H1 (cell line): ENCODE results near the gene THOP1. TPM values are rescaled to one million over a fixed set of nuclear protein-coding genes. Genes with fewer than 3 reads are reported as not detected.

Source experiments
- CTCF ChIA-PET: fragments of 300-600 bp; sonication (Branson Sonifier 250); formaldehyde crosslinking; loops from one replicate; lab custom pipeline; 2021; ENCODE audit not compliant: partially characterized antibody; lab: Charles Lee
- POLR2A ChIA-PET: fragments of 300-600 bp; sonication (Branson Sonifier 250); formaldehyde crosslinking; loops from one replicate; lab custom pipeline; 2021; ENCODE audit warnings: inconsistent platforms; ENCODE audit not compliant: partially characterized antibody; lab: Charles Lee
- DNase-seq, 2 experiments: peaks; one replicate each; pipeline versions ENCODE4 v3.0.0 to v3.0.0-alpha.2; 2010 to 2022; ENCODE audit warnings: low spot score in 2 of 2, low read depth in 1 of 2, mixed read lengths in 1 of 2
- FAIRE-seq: peaks from 2 replicates; lab custom pipeline; 2011; peaks lifted over from hg19 to GRCh38; lab: Jason Lieb, UNC
- H2AFZ ChIP-seq: 2 replicates; pipeline ENCODE4 v1.8.1; 2012; ENCODE audit warnings: low read length, inconsistent platforms
- H2AK5ac ChIP-seq: 2 replicates; pipeline ENCODE4 v1.6.1; 2013; ENCODE audit warnings: low read depth, low read length
- H2BK120ac ChIP-seq: replicated peaks from 2 replicates; pipeline ENCODE3; 2013; ENCODE audit warnings: low read depth, low read length, inconsistent platforms
- H2BK12ac ChIP-seq: 2 replicates; pipeline ENCODE4 v1.6.1; 2013; ENCODE audit warnings: low read depth, low read length
- H2BK15ac ChIP-seq: 2 replicates; pipeline ENCODE4 v1.6.1; 2013; ENCODE audit warnings: low read length
- H2BK20ac ChIP-seq: 2 replicates; pipeline ENCODE4 v1.6.1; 2013; ENCODE audit warnings: low read length
- H2BK5ac ChIP-seq: 2 replicates; pipeline ENCODE4 v1.6.1; 2013; ENCODE audit warnings: low read depth, low read length
- H3K14ac ChIP-seq: 2 replicates; pipeline ENCODE4 v1.6.1; 2013; ENCODE audit warnings: inconsistent platforms; ENCODE audit not compliant: insufficient read length
- H3K18ac ChIP-seq: 2 replicates; pipeline ENCODE4 v1.6.1; 2013; ENCODE audit warnings: low read length; ENCODE audit errors: extremely low read depth
- H3K23ac ChIP-seq: 2 replicates; pipeline ENCODE4 v1.6.1; 2013; ENCODE audit warnings: inconsistent platforms; ENCODE audit not compliant: insufficient read length
- H3K23me2 ChIP-seq: 2 replicates; pipeline ENCODE4 v1.6.1; 2013; ENCODE audit warnings: low read depth, low read length
- H3K27ac ChIP-seq: 2 replicates; pipeline ENCODE4 v1.6.1; 2011; ENCODE audit warnings: low read depth, low read length, inconsistent platforms
- H3K27me3 ChIP-seq, 4 experiments: replicated peaks in 1 of 4; 1 replicate in 1 of 4; 2 replicates in 3 of 4; pipeline versions ENCODE4 v1.6.1 to v1.8.1; 2011 to 2013; ENCODE audit warnings: low read length in 3 of 4, mild to moderate bottlenecking in 3 of 4, inconsistent platforms in 2 of 4, mixed read lengths in 2 of 4, moderate library complexity in 1 of 4; ENCODE audit not compliant: control insufficient read depth in 3 of 4, insufficient read depth in 3 of 4; ENCODE audit errors: extremely low read depth in 1 of 4
- H3K36me3 ChIP-seq, 4 experiments: 2 replicates each; pipeline versions ENCODE4 v1.6.1 to v1.8.1; 2011 to 2013; ENCODE audit warnings: mild to moderate bottlenecking in 4 of 4, low read length in 3 of 4, moderate library complexity in 2 of 4, control low read depth in 1 of 4, inconsistent platforms in 1 of 4; ENCODE audit not compliant: insufficient read depth in 4 of 4, control insufficient read depth in 2 of 4
- H3K4ac ChIP-seq: replicated peaks from 2 replicates; pipeline ENCODE3; 2013; ENCODE audit warnings: low read length, low read depth, mixed read lengths, inconsistent platforms; ENCODE audit not compliant: insufficient read length
- H3K4me1 ChIP-seq, 4 experiments: replicated peaks in 1 of 4; 1 replicate in 1 of 4; 2 replicates in 3 of 4; pipeline versions ENCODE4 v1.6.1 to v1.8.1; 2011 to 2013; ENCODE audit warnings: low read length in 3 of 4, inconsistent platforms in 2 of 4, mixed read lengths in 1 of 4; ENCODE audit not compliant: insufficient read depth in 4 of 4, control insufficient read depth in 3 of 4
- H3K4me2 ChIP-seq, 2 experiments: 2 replicates each; pipeline versions ENCODE4 v1.6.1 to v1.8.1; 2011 to 2013; ENCODE audit warnings: low read depth in 2 of 2, low read length in 2 of 2, control low read depth in 1 of 2, inconsistent platforms in 1 of 2, mild to moderate bottlenecking in 1 of 2; ENCODE audit not compliant: insufficient read depth in 1 of 2
- H3K4me3 ChIP-seq, 4 experiments: fragments of 200-600, 300-600 bp in 1 of 4; sonication (generic), shearing (Covaris generic), sonication (Bioruptor Twin) in 1 of 4; 2 replicates each; pipeline versions ENCODE4 v1.5.1 to v1.8.1; 2011 to 2016; ENCODE audit warnings: low read length in 4 of 4, low read depth in 3 of 4, control low read depth in 2 of 4, inconsistent platforms in 2 of 4, mild to moderate bottlenecking in 2 of 4, mixed read lengths in 1 of 4, moderate library complexity in 1 of 4; ENCODE audit not compliant: insufficient read depth in 2 of 4; ENCODE audit errors: extremely low read depth in 1 of 4
- H3K56ac ChIP-seq: replicated peaks from 2 replicates; pipeline ENCODE3; 2013; ENCODE audit warnings: low read depth, mild to moderate bottlenecking, mixed read lengths, low read length, inconsistent platforms; ENCODE audit not compliant: insufficient read length
- H3K79me1 ChIP-seq: 2 replicates; pipeline ENCODE4 v1.6.1; 2013; ENCODE audit warnings: low read depth, low read length, control low read depth
- H3K79me2 ChIP-seq, 2 experiments: 2 replicates each; pipeline versions ENCODE4 v1.6.1 to v1.8.1; 2012 to 2013; ENCODE audit warnings: low read length in 2 of 2, mild to moderate bottlenecking in 2 of 2, inconsistent platforms in 1 of 2; ENCODE audit not compliant: insufficient read depth in 2 of 2, control insufficient read depth in 1 of 2
- H3K9ac ChIP-seq, 4 experiments: replicated peaks in 1 of 4; 1 replicate in 1 of 4; 2 replicates in 3 of 4; pipeline versions ENCODE4 v1.6.1 to v1.8.1; 2011 to 2013; ENCODE audit warnings: low read depth in 3 of 4, low read length in 3 of 4, control low read depth in 2 of 4, mild to moderate bottlenecking in 2 of 4, moderate library complexity in 2 of 4, inconsistent platforms in 1 of 4; ENCODE audit errors: extremely low read depth in 1 of 4
- H3K9me3 ChIP-seq, 2 experiments: 2 replicates each; pipeline versions ENCODE4 v1.6.1 to v1.8.1; 2012 to 2013; ENCODE audit warnings: mild to moderate bottlenecking in 2 of 2, moderate library complexity in 2 of 2, control low read depth in 1 of 2, inconsistent platforms in 1 of 2, low read depth in 1 of 2, low read length in 1 of 2, mixed read lengths in 1 of 2; ENCODE audit not compliant: insufficient read depth in 2 of 2
- H4K20me1 ChIP-seq, 2 experiments: replicated peaks in 1 of 2; 2 replicates each; pipeline versions ENCODE3 to v1.8.1; 2011 to 2013; ENCODE audit warnings: inconsistent platforms in 2 of 2, low read length in 2 of 2, mild to moderate bottlenecking in 1 of 2; ENCODE audit not compliant: insufficient read depth in 2 of 2, control insufficient read depth in 1 of 2
- H4K5ac ChIP-seq: 2 replicates; pipeline ENCODE4 v1.6.1; 2013; ENCODE audit warnings: low read length, low read depth, mixed read lengths, inconsistent platforms; ENCODE audit not compliant: insufficient read length
- H4K8ac ChIP-seq: 2 replicates; pipeline ENCODE4 v1.8.0; 2013; ENCODE audit warnings: mild to moderate bottlenecking, moderate library complexity, low read length, inconsistent platforms; ENCODE audit not compliant: insufficient read depth; ENCODE audit errors: extremely low read depth
- H4K91ac ChIP-seq: replicated peaks from 2 replicates; pipeline ENCODE3; 2013; ENCODE audit warnings: low read length, mixed read lengths, inconsistent platforms; ENCODE audit not compliant: insufficient read length
- CBX8 ChIP-seq: fragments of 300-800, 300-1000 bp; sonication (generic); IDR thresholded peaks from 2 replicates; pipeline ENCODE4 v1.7.1; 2016; ENCODE audit warnings: low read depth, low read length, borderline replicate concordance
- CHD2 ChIP-seq: IDR thresholded peaks from 2 replicates; pipeline ENCODE4 v1.6.1; 2012; ENCODE audit warnings: low read length, improper control_type of control experiment
- CREB1 ChIP-seq: IDR thresholded peaks from 2 replicates; pipeline ENCODE4 v1.6.1; 2012; ENCODE audit warnings: inconsistent platforms
- CTBP2 ChIP-seq: IDR thresholded peaks from 2 replicates; pipeline ENCODE4 v1.7.0; 2011; ENCODE audit warnings: borderline replicate concordance, mild to moderate bottlenecking, moderate library complexity, mixed read lengths, low read length; ENCODE audit not compliant: insufficient read depth, insufficient read length
- JUN ChIP-seq: IDR thresholded peaks from 2 replicates; pipeline ENCODE4 v1.6.1; 2011; ENCODE audit warnings: low read depth, mild to moderate bottlenecking, improper control_type of control experiment, low read length
- KDM1A ChIP-seq: fragments of 200-600, 300-600 bp; sonication (generic); IDR thresholded peaks from 2 replicates; pipeline ENCODE4 v1.7.1; 2016; ENCODE audit warnings: mild to moderate bottlenecking, low read length, borderline replicate concordance
- KDM5A ChIP-seq: fragments of 200-600 bp; IDR thresholded peaks from 2 replicates; pipeline ENCODE4 v1.7.1; 2012; ENCODE audit warnings: mild to moderate bottlenecking, low read length, inconsistent platforms, mixed read lengths
- NANOG ChIP-seq: IDR thresholded peaks from 2 replicates; pipeline ENCODE4 v1.6.1; 2011; ENCODE audit warnings: low read length, low read depth, mild to moderate bottlenecking, inconsistent platforms; ENCODE audit not compliant: insufficient read depth, poor library complexity, severe bottlenecking
- RXRA ChIP-seq: IDR thresholded peaks from 2 replicates; pipeline ENCODE4 v1.6.1; 2011; ENCODE audit warnings: low read depth, mild to moderate bottlenecking, low read length, moderate library complexity; ENCODE audit not compliant: insufficient read depth
- SUZ12 ChIP-seq: fragments of 200-600 bp; sonication (generic); IDR thresholded peaks from 2 replicates; pipeline ENCODE4 v1.6.1; 2012; ENCODE audit warnings: mild to moderate bottlenecking, inconsistent platforms, low read length, moderate library complexity, mixed read lengths
- TAF7 ChIP-seq: optimal IDR thresholded peaks from 2 replicates; pipeline ENCODE3; 2011; ENCODE audit warnings: low read depth, mild to moderate bottlenecking, inconsistent platforms, low read length, moderate library complexity, borderline replicate concordance
- ZNF274 ChIP-seq: IDR thresholded peaks from 2 replicates; pipeline ENCODE4 v1.7.0; 2012; ENCODE audit warnings: low read length, borderline replicate concordance; ENCODE audit errors: extremely low read depth
- WGBS, 2 experiments: shearing (Covaris generic) in 1 of 2; methylation state at CpG; one replicate each; pipeline versions ENCODE4 v1.1.6 to v1.1.7; 2013 to 2015; ENCODE audit warnings: low lambda C conversion rate in 2 of 2, mixed read lengths in 2 of 2, inconsistent platforms in 1 of 2, low coverage in 1 of 2, missing lambda C conversion rate in 1 of 2; ENCODE audit not compliant: insufficient replicate concordance in 2 of 2, insufficient coverage in 1 of 2, insufficient read length in 1 of 2; ENCODE audit errors: extremely low coverage in 1 of 2, missing lambda C conversion rate in 1 of 2; 5-methylcytosine and 5-hydroxymethylcytosine counted together
- polyA plus RNA-seq, 7 experiments: library from polyadenylated mRNA; depleted of rRNA in 3 of 7; stranded (reverse) in 5 of 7; unstranded in 2 of 7; fragments of >200 nt in 5 of 7; fragments of 200-250 nt in 2 of 7; gene quantifications; 1 replicate in 5 of 7; 2 replicates in 1 of 7; 4 replicates in 1 of 7; pipeline versions ENCODE4 v1.2.1 to v1.2.3, GENCODE V29; 2011 to 2013; ENCODE audit warnings: missing spikeins in 2 of 7, mixed read lengths in 2 of 7
- total RNA-seq: library from RNA; stranded (reverse); fragmentation: NEBNext Ultra II Directional; extraction: Animal tissue kit (Norgen Biotek cat#: 25700); gene quantifications from 2 replicates; pipeline ENCODE4 v1.2.1, GENCODE V29; 2021

THOP1 gene
- total and polyA plus RNA-seq, 2 of the 8 experiments (the other 6 are each of a cell fraction or from before 2014, with no cell fraction given), result 136 to 159 TPM

GRCh38 chr19:2816641-2817040 is 31.3 kb downstream of the THOP1 start:
- POLR2A ChIA-PET, result interaction anchor here (0.6 to 0.8 kb wide), 2 partner anchors 38 to 825 kb away, joined by 3 read pairs; no protein-coding TSS in a partner anchor

More at GRCh38 chr19:2816641-2817040, 31.3 kb downstream of the THOP1 start:
- Histone ChIP-seq H4K8ac (no peak overlapping the region), H3K79me2 (no peaks in the 10 kb centered on the region), H3K18ac (no peak overlapping the region), H2BK15ac (no peak overlapping the region), H2AK5ac (no peak overlapping the region), H3K79me1 (no peaks in the 10 kb centered on the region), H3K9me3 (no peaks in the 10 kb centered on the region), H3K27me3 (no peaks in the 10 kb centered on the region), H3K23ac (no peak overlapping the region), H2BK12ac (no peak overlapping the region), H2BK120ac (no peak overlapping the region), H3K4me1 (no peaks in the 10 kb centered on the region), H2AFZ (no peak overlapping the region), H3K27ac (no peak overlapping the region), H3K56ac (no peak overlapping the region), H3K4me2 (no peak overlapping the region), H3K4me3 (no peak overlapping the region), H4K91ac (no peak overlapping the region), H3K14ac (no peak overlapping the region), H2BK20ac (no peak overlapping the region), H4K5ac (no peak overlapping the region), H2BK5ac (no peak overlapping the region), H3K36me3 (peaks cover 5 to 24% (median 14%) of the 10 kb centered on the region in 4 experiments; a peak in 6 of 8 replicates), H3K4ac (no peak overlapping the region), H4K20me1 (peaks cover 2 to 6% of the 10 kb centered on the region in 2 experiments), H3K23me2 (peaks cover 4% of the 10 kb centered on the region; the same call in 1 of the 2 replicates), H3K9ac (no peak overlapping the region)
- CTCF ChIA-PET, result no interaction called here
- no peak for FAIRE-seq
- DNase-seq, result no peak
- 84% methylated on average over 16 of the region's 16 CpGs; no CpG with 5 or more reads in 1 of the 2 experiments for WGBS, 2 experiments
- TF ChIP-seq KDM1A, result no peak
- TF ChIP-seq TAF7, result no peak
- no peak for TF ChIP-seq ZNF274
- no peak for TF ChIP-seq SUZ12
- no peak for TF ChIP-seq CBX8
- TF ChIP-seq CTBP2, result no peak
- no peak for TF ChIP-seq JUN
- no peak for TF ChIP-seq NANOG
- no peak for TF ChIP-seq KDM5A
- TF ChIP-seq CHD2, result no peak
- no peak for TF ChIP-seq CREB1
- no peak for TF ChIP-seq RXRA
